GM10266 (cell line): ENCODE measurements around the gene SBK2.
"Not testable (repeated sequence)": the region's sequence is repeated elsewhere in the genome, so short reads cannot be mapped to it uniquely, and the experiment has no call there.

Source experiments
- DNase-seq: peaks from one replicate; pipeline ENCODE4 v3.0.0; 2012; ENCODE audit errors: extremely low spot score
- CTCF ChIP-seq: IDR thresholded peaks from 2 replicates; pipeline ENCODE4 v1.5.1; 2012; ENCODE audit warnings: mild to moderate bottlenecking, low read depth; ENCODE audit not compliant: control insufficient read depth, insufficient read depth; ENCODE audit errors: missing control alignments

SBK2 gene

GRCh38 chr19:55503502-55504251 lies 33.3 kb downstream of the SBK2 start:
- peak; percentile 98 for DNase-seq
- TF ChIP-seq CTCF = peak; percentile 99

- no peak for TF ChIP-seq CTCF
- no peak for DNase-seq
Measured at GRCh38 chr19:55503157-55503501, 33.8 kb downstream of the SBK2 start.

- no peak for DNase-seq
- no peak for TF ChIP-seq CTCF
Measured at GRCh38 chr19:55502197-55502952, 34.6 kb downstream of the SBK2 start.

- no peak for TF ChIP-seq CTCF
Measured at GRCh38 chr19:55500368-55500952, 36.5 kb downstream of the SBK2 start.

DNA sequence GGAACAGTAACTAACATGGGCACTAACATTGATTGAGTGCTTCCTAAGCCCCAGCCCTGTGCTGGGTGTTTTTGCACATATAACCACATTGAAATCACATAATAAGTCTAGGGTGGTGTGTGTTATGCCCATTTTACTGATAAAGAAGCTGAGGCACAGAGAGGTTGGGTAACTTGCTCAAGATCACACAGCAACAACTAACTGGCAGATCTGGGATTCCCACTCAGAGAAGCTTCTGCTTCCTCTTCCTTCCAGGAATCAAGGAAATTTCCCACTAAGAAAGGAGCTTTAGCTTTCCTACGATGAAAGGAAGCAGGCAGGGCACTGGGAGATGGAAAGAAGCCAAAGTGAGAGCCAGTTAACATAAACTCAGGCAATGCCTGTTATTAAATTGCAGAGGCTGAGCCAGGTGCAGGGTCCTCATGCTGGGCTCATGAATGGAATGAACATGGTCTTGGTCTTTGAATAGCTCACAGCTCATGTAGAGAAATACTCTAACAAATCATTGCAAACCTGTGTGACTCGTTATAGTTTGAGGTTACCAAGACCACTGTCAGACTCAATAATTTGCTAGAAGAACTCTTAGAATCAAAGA lies 38.6 kb downstream of the SBK2 start:
- DNase-seq = no peak

More at GRCh38 chr19:55500368-55500952, 36.5 kb downstream of the SBK2 start:
- DNase-seq = no peak

GRCh38 chr19:55497763-55498162 lies 39.2 kb downstream of the SBK2 start:
- no peak for DNase-seq

More for the DNA sequence above, 38.6 kb downstream of the SBK2 start:
- no peak for TF ChIP-seq CTCF

GRCh38 chr19:55496820-55497219 lies 40.1 kb downstream of the SBK2 start:
- not testable (repeated sequence) for DNase-seq

More at GRCh38 chr19:55497763-55498162, 39.2 kb downstream of the SBK2 start:
- no peak for TF ChIP-seq CTCF
